Small intestine (tissue), 7 donors: ENCODE results near the gene TMEM232. TPM values are rescaled to one million over a fixed set of nuclear protein-coding genes. Genes with fewer than 3 reads are reported as not detected.

Experiments used
- DNase-seq, 2 donors: peaks; one replicate each; pipeline versions ENCODE4 v3.0.0 to v3.0.0-alpha.2; 2013
- FAIRE-seq: peaks from 2 replicates; lab custom pipeline; 2012; peaks lifted over from hg19 to GRCh38; lab: Jason Lieb, UNC
- H3K27ac ChIP-seq, 3 donors: one replicate each; pipeline ENCODE4 v1.5.1; 2013; ENCODE audit warnings: low read length in 2 of 3, mild to moderate bottlenecking in 2 of 3, control low read depth in 1 of 3, inconsistent platforms in 1 of 3, low read depth in 1 of 3, moderate library complexity in 1 of 3
- H3K27me3 ChIP-seq, 3 donors: one replicate each; pipeline ENCODE4 v1.6.1; 2013; ENCODE audit warnings: low read length in 3 of 3, inconsistent platforms in 1 of 3; ENCODE audit not compliant: control insufficient read depth in 3 of 3, insufficient read depth in 3 of 3
- H3K36me3 ChIP-seq, 3 donors: one replicate each; pipeline ENCODE4 v1.6.1; 2013; ENCODE audit warnings: low read length in 3 of 3, inconsistent platforms in 1 of 3, low read depth in 1 of 3, mild to moderate bottlenecking in 1 of 3, moderate library complexity in 1 of 3; ENCODE audit not compliant: control insufficient read depth in 3 of 3, insufficient read depth in 2 of 3
- H3K4me1 ChIP-seq, 3 donors: one replicate each; pipeline ENCODE4 v1.6.1; 2013; ENCODE audit warnings: low read length in 2 of 3, inconsistent platforms in 1 of 3, low read depth in 1 of 3, mild to moderate bottlenecking in 1 of 3, moderate library complexity in 1 of 3; ENCODE audit not compliant: control insufficient read depth in 3 of 3, insufficient read depth in 2 of 3
- H3K4me3 ChIP-seq, 3 donors: one replicate each; pipeline ENCODE4 v1.5.1; 2013; ENCODE audit warnings: low read length in 3 of 3, control low read depth in 1 of 3, inconsistent platforms in 1 of 3, low read depth in 1 of 3, mild to moderate bottlenecking in 1 of 3, moderate library complexity in 1 of 3
- H3K9me3 ChIP-seq, 2 donors: one replicate each; pipeline ENCODE4 v1.6.1; 2013; ENCODE audit warnings: low read depth in 1 of 2, low read length in 1 of 2; ENCODE audit not compliant: control insufficient read depth in 2 of 2, insufficient read depth in 1 of 2
- WGBS, 3 donors: extraction: QIAGEN DNeasy Blood & Tissue Kit; methylation state at CpG; one replicate each; pipeline ENCODE4 v1.1.7; 2013; 5-methylcytosine and 5-hydroxymethylcytosine counted together
- polyA plus RNA-seq, 4 donors: library from polyadenylated mRNA; stranded (reverse) in 3 of 4; unstranded in 1 of 4; fragments of 200-250 nt in 3 of 4; fragments of 120-200 nt in 1 of 4; gene quantifications; one replicate each; pipeline versions ENCODE4 v1.2.1 to v1.2.3, GENCODE V29; 2013
- donor health status: healthy with polysubstance abuse.
- donor health status: control.
- donor health status: control.
- donor health status: Bipolar disorder and iron deficiency.
- donor health status: healthy.

Gene TMEM232
- polyA plus RNA-seq, 4 donors = 0.27 to 2.5 (median 1.0) TPM

DNA sequence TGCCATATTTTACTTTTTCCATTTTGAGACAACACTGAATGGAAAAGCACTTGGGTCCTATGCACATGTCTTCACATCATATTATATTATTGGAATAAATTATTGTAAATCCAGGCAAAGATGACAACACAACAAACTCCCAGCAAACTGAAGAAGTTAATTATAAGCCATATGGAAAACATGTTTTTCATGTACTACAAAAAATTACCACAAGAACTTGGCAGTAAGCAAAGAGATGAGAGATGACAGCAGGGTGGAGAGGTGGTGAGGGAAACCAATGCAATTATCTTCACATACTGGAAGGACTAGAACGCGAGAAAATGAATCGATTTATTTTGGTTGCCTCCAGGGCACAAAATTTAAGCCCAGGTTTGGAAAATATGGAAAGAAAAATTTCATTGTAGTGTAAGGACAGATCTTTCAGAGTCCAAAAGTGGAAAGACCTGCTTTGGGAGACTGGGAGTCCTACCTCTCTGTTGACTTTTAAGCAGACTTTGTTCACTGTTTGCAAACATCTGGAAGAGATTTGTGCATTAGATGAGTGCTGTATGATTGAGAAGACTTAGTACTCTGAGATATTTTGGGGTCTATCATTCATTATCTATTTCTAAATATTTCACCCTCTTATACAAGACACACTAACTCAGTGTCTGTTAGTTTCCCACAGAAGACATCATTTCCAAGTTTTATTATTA, 138.0 kb downstream of the TMEM232 start:
- FAIRE-seq (no peak), DNase-seq (peak in 1 of 2 donors; percentile 17)
- no peak overlapping the region for H3K4me3 ChIP-seq
- 73 to 85% (median 74%) methylated on average over 3 of the region's 3 CpGs for WGBS, 3 donors
- H3K4me1 ChIP-seq = peaks cover 0 to 2% (median 0%) of the 10 kb centered on the region in 3 donors
- no peak overlapping the region for H3K27ac ChIP-seq
- H3K27me3 ChIP-seq = no peaks in the 10 kb centered on the region
- H3K9me3 ChIP-seq = no peaks in the 10 kb centered on the region
- H3K36me3 ChIP-seq = no peaks in the 10 kb centered on the region

DNA sequence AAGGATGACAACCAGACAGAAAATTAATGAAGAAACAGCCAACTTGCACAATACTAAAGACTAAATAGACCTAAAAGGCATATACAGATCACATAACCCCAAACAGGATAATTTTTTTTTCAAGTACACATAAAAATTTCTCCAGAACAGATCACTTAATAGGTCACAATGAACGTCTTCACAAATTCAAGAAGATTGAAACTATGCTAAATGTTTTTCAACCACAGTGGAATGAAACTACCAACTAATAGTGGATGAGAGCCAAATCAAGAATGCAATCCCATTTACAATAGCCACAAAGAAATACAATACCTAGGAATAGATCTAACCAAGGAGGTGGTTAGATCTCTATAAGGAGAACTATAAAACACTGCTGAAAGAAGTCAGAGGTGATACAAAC, 145.8 kb downstream of the TMEM232 start:
- H3K27me3 ChIP-seq = no peaks in the 10 kb centered on the region
- no peaks in the 10 kb centered on the region for H3K36me3 ChIP-seq
- H3K4me3 ChIP-seq = no peak overlapping the region
- FAIRE-seq (no peak), DNase-seq (no peak)
- WGBS, 3 donors = 73 to 83% (median 75%) methylated on average over 1 of the region's 1 CpG
- no peaks in the 10 kb centered on the region for H3K9me3 ChIP-seq
- H3K27ac ChIP-seq = no peak overlapping the region
- H3K4me1 ChIP-seq = no peaks in the 10 kb centered on the region

DNA sequence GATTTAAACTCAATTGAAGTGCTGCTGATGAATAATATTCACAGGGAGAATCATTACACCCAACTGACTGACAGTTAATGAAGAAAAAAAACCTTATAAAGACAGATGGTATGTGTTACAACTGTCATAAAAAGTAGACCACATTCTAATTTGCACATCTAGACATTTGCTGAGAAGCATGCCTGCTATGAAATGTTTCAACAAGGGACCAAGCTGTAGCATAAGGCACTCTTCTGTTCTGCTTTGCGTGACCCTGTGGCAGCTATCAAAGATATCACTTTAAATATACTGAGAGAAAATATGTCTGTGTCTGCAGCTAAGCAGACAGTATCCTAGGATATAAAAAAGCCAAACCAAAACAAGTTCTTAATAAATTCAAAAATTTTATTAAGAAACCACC, 153.7 kb downstream of the TMEM232 start:
- WGBS, 3 donors = 82 to 94% (median 92%) methylated on average over 1 of the region's 1 CpG
- Histone ChIP-seq H3K9me3 (no peaks in the 10 kb centered on the region), H3K27me3 (no peaks in the 10 kb centered on the region), H3K36me3 (no peaks in the 10 kb centered on the region), H3K4me3 (no peak overlapping the region), H3K27ac (no peak overlapping the region), H3K4me1 (no peaks in the 10 kb centered on the region)
- FAIRE-seq (no peak), DNase-seq (no peak)

DNA sequence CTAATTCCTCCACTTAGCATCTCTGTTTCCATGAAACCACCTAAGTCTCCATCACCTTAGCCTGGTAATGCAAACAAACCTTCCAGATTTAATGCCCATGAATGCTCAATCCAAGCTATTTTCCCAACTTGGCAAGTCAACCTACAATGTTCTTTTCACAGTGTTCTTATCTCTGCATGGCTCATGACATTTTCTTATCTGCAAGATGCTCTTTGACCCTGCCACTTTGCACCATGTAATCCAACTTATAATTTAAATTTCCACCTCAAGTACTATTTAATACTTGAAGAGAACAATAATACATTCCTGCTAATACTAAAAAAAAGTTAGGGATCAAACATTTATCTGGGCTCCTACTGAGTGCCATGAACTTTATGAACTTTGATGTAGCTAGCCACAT, 164.3 kb downstream of the TMEM232 start:
- Histone ChIP-seq H3K9me3 (peaks cover 0 to 4% of the 10 kb centered on the region in 2 donors), H3K4me3 (no peak overlapping the region), H3K27me3 (no peaks in the 10 kb centered on the region), H3K4me1 (peaks cover 0 to 4% (median 2%) of the 10 kb centered on the region in 3 donors), H3K36me3 (no peaks in the 10 kb centered on the region), H3K27ac (peak overlapping the region in 1 of 3 donors; percentile 5)
- peak; percentile 75 to 86 for DNase-seq
- peak; percentile 65 for FAIRE-seq

DNA sequence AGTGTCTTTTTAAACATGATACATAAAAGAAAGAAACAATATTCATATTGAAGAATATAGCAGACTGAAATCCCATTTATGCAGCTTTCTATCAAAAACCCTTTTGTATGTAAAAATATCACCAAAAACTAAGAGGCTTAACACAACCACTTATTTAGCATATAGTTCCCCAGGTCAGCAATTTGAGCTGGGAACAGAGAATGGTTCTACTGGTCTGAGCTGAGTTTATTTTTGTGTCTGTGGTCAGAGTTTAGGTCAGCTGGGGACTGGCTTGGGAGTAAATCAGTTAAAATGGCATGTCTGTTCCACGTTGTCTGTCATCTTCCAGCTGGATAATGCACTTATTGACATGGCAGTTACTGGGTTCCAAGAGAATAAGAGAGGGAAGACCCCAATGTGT, 165.0 kb downstream of the TMEM232 start:
- Histone ChIP-seq H3K9me3 (peaks cover 0 to 4% of the 10 kb centered on the region in 2 donors), H3K27ac (no peak overlapping the region), H3K4me1 (peaks cover 0 to 4% (median 2%) of the 10 kb centered on the region in 3 donors), H3K36me3 (no peaks in the 10 kb centered on the region), H3K4me3 (no peak overlapping the region), H3K27me3 (no peaks in the 10 kb centered on the region)
- DNase-seq (no peak), FAIRE-seq (no peak)
- 13 to 42% (median 28%) methylated on average over 1 of the region's 1 CpG for WGBS, 3 donors

DNA sequence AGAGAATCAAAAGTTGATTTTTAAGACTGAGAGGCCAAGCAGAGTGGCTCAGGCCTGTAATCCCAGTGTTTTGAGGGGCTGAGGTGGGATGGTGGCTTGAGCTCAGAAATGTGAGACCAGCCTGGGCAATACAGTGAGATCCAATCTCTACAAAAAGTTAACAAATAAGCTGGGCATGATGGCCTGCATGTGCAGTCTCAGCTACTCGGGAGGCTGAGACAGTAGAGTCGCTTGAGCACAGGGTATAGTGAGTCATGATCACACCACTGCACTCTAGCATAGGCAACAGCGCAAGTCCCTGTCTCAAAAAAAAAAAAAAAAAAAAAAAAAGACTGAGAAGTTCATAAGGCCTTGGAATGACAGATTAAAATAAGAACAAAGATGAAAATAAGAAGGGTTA, 177.2 kb downstream of the TMEM232 start:
- 89 to 93% (median 92%) methylated on average over 3 of the region's 3 CpGs for whole genome bisulfite sequencing, 3 donors
- H3K36me3 ChIP-seq = no peaks in the 10 kb centered on the region
- no peak for FAIRE-seq
- no peak overlapping the region for H3K27ac ChIP-seq
- H3K27me3 ChIP-seq = no peaks in the 10 kb centered on the region
- no peak overlapping the region for H3K4me3 ChIP-seq
- H3K4me1 ChIP-seq = no peaks in the 10 kb centered on the region
- H3K9me3 ChIP-seq = peaks cover 0 to 4% of the 10 kb centered on the region in 2 donors
- no peak for DNase-seq

DNA sequence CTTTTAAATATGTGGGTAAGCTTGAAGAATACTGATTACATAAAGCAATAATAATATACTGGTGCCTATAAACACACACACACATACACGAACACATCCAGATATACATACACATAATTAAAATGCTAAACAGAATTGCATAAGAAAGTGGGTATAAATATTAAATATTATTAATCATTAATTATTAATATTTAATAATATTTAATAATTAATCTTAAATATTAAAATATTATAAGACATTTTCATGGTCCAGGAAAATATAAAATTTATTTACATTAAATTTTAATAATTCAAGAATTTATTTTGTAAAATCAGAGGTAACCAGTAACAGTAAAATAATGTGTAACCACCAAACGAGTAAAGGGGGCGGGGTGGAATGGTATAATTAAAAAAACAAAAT, 178.3 kb downstream of the TMEM232 start:
- H3K36me3 ChIP-seq = no peaks in the 10 kb centered on the region
- H3K27ac ChIP-seq = no peak overlapping the region
- DNase-seq (no peak), FAIRE-seq (peak; percentile 78)
- H3K4me1 ChIP-seq = no peaks in the 10 kb centered on the region
- H3K9me3 ChIP-seq = peaks cover 0 to 4% of the 10 kb centered on the region in 2 donors
- H3K4me3 ChIP-seq = no peak overlapping the region
- 73 to 87% (median 84%) methylated on average over 3 of the region's 3 CpGs for WGBS, 3 donors
- H3K27me3 ChIP-seq = no peaks in the 10 kb centered on the region

DNA sequence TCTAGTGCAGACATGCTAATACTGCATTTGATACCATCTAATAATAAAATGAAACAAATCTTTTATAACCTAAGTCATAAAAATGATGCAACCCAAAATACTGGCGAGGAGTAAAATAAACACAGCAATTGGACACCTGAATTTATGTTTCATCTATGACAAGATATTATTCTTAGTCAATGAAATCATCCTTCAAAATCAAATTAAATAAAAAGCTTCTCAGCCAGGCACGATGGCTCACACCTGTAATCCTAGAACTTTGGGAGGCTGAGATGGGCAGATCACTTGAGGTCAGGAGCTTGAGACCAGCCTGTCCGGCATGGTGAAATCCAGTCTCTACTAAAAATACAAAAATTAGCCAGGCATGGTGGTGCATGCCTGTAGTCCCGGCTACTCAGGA, 179.0 kb downstream of the TMEM232 start:
- FAIRE-seq = no peak
- 63 to 81% (median 72%) methylated on average over 4 of the region's 4 CpGs for WGBS, 3 donors
- H3K4me1 ChIP-seq = no peaks in the 10 kb centered on the region

DNA sequence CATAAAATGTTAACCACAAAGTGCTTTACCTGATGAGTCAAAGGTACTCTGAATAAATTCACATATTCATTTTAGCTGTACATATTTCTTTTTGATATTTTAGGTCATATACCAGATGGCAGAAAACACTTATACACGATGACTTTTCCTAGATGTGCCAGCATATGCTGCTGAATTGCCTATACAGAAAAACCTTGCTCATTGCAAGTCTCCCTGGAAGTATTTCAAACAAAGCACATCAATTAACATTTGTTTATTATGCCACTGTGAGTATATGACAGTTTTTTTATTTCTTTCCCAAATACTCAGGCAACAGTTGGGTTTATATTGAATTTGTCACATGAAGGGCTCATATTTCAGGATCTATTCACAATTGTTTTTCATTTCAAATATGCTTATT, 180.8 kb downstream of the TMEM232 start:
- DNase-seq (no peak), FAIRE-seq (no peak)
- H3K36me3 ChIP-seq = no peaks in the 10 kb centered on the region
- H3K4me3 ChIP-seq = no peak overlapping the region
- H3K4me1 ChIP-seq = peaks cover 0 to 8% (median 2%) of the 10 kb centered on the region in 3 donors
- no peaks in the 10 kb centered on the region for H3K9me3 ChIP-seq
- WGBS, 3 donors = 86 to 94% (median 91%) methylated on average over 1 of the region's 1 CpG
- H3K27me3 ChIP-seq = no peaks in the 10 kb centered on the region
- no peak overlapping the region for H3K27ac ChIP-seq

More for the DNA sequence above, 179.0 kb downstream of the TMEM232 start:
- Histone ChIP-seq H3K4me3 (no peak overlapping the region), H3K27me3 (no peaks in the 10 kb centered on the region), H3K27ac (no peak overlapping the region), H3K9me3 (peaks cover 0 to 4% of the 10 kb centered on the region in 2 donors), H3K36me3 (no peaks in the 10 kb centered on the region)
- DNase-seq = no peak
